HG02938 (cell line): ENCODE results near the gene ANKS1A.

ENCODE experiments used
- ATAC-seq: cut with Tn5 transposase; IDR thresholded peaks from one replicate; pipeline ENCODE4 v1.9.1; 2021; ENCODE audit warnings: mild to moderate bottlenecking, moderate library complexity; ENCODE audit not compliant: unreplicated experiment

ANKS1A gene

DNA sequence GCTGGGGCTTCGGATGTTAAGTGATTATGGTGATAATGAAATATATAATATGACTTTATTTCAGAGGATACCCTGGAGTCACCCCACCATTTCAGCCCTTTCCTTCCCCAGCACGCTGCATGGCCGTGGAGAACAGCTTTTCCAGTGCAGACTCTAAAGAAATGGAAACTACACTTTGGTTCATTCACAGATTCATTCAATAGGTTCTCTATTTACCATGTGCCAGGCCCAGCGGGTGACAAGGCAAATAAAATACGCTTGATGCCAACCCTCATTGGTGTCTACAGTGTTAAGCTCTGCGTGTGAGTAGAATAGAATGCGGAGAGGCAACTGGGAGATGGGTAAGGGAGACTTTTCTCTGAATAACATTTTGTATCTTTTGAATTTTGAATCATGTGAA, 162.3 kb downstream of the ANKS1A start:
- ATAC-seq: no peak

DNA sequence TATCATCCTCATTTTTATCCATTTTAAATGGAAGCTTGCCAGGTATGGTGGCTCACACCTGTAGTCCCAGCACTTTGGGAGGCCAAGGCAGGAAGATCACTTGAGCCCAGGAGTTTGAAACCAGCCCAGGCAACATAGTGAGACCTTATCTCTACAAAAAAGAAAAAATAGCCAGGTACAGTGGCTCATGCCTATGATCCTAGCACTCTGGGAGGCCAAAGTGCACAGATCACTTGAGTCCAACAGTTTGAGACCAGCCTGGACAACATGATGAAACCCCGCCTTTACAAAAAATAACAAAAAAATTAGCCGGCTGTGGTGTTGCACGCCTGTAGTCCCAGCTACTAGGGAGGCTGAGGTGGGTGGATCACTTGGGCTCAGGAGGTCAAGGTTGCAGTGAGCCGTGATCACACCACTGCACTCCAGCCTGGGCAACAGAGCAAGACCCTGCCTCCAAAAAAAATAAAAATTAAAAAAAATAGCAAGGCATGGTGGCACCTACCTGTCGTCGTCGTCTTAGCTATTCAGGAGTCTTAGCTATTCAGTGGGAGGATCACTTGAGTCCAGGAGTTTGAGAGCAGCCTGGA, 163.0 kb downstream of the ANKS1A start:
- ATAC-seq: no peak

DNA sequence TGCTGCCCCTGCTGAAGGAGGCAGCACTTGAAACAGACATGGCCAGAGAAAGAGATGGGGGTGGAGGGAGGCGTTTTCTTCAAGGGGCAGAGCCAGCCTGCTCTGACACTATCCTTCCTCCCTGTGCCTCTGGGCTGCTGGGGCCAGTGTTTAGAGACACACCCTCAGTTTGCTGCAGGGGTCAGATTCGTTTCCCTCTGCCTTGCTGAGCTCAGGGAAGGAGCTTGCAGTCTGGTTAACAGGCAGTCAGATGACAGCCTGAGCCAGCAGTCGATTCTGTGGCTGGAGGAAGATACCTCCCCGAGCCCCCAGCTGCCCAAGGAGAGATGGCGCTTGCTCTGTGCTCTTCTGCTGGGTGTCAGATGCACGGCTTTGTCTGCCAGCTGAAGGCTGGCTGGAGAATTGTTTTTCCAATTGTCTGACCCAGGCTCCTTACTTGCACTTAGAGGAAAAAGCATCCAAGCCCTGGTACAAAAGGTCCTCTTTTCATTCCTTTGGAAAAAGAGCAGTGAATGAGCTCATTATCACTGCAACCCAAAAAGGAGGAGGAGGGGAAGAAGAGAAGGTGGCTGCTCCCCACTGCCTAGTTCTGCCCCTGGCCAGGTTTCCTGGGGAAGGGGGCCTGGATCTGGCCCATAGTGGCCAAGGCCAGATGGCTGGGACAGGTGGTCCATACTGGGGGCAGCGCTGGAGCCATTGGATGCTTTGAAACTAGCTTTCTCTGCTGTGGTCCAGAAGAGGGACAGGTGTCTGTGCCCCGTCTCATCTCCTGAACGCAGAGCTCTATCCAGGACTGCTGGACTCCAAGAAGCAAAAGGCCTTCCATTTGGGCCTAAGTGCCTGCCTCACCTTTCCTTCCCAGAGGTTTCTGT, 163.9 kb downstream of the ANKS1A start:
- no peak for ATAC-seq

DNA sequence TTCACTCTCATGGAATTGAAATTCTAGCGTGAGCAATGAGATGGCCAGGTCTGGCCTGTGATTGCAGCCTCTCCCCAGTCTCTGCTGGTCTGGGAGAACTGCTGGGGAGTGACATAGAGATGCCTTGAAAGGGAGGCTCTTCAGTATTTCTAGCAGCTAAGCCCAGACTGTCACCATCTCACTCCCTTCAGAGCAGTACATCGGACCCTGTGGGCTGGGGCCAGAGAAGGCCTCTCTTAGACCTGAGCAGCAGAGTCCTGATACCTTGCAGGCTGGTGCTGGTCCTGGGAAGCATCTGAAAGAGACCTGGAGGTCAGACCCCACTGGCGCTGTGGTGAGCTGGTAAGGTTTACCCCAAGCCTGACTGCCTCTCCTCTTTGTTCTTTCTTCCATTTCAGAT, 164.6 kb downstream of the ANKS1A start:
- no peak for ATAC-seq

DNA sequence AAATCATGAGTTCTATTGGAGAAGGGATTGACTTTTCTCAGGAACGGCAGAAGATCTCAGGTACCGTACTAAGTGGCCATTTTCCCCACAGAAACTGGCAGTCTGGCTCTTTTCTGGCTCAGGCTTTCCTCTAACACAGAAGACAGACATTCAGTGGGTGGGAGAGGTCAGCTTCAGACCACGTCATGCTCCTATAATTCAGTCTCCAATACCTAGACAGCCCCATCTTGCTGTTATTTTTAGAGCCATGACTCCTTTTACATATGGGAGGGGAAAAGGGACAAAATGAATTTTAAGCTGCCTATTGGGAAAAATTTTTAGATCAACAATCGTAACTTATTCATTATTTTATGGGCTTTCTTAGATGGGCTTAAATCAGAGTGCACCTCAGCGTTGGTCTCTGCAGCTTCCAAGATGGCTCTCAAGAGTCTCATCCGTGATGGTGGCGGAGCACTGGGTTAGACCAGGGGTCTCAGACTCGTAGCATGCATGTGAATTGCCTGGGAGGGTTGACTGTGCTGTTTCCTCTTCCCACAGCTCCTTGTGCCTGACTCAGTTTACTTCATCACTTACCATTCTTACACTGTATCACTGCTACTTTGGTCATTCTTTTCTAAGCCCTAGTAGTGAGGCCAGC, 165.2 kb downstream of the ANKS1A start:
- no peak for ATAC-seq

DNA sequence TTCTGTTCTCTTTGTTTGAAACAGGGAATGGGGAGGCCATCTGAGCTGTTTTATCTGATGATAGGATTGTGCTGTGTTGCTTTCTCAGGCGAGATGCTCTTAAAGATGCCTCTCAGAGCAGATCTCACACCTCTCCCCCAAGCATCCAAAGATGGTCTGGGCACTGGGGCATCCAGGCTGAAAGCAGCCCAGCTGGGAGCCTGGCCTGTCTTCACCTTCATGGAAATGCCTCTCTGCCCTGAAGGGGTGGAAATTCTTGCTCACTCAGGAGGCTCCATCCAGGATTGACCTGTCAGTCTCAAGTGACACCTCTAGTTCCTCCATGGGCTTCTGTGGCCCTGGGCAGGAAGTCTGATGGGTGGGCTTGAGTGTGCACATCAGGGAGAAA, 165.7 kb downstream of the ANKS1A start:
- ATAC-seq: no peak

DNA sequence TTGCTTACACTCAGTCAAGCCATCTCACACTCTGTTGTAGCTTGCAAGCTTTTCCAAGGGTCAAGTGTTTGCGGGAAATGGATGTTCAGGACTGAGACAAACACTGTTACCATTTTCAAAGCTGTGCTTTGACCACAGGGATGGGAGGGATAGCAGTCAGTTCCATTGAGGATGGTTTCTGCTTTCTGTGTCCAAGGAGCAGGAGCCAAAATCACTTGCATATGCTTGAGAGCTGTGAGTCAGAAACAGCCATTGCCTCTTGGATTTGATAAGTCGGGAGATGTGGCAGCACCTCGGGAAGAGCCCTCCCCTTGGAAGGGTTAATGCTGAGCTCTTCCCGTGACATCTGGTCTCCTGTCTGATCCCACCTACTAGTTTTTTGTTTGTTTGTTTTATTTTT, 166.8 kb downstream of the ANKS1A start:
- ATAC-seq: no peak

DNA sequence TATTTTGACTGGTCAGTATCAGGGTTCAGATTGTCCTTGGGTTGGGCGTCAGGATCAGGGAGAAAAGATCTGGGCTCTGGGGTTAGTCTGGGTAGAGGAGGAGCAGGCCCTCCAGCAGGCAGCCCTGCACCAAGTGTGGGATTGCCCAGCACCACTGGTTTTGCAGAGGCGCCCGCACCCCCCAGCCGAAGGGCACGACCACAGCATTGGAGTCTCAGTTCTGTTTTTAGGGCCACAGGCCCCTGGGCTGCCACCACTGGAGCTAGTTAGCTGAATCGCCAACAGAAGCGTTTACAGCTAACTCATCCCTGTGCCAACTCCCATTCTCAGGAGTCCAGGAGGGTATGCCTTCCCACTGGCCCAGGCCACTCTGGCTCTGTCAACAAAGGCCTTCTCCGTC, 167.9 kb downstream of the ANKS1A start:
- no peak for ATAC-seq

DNA sequence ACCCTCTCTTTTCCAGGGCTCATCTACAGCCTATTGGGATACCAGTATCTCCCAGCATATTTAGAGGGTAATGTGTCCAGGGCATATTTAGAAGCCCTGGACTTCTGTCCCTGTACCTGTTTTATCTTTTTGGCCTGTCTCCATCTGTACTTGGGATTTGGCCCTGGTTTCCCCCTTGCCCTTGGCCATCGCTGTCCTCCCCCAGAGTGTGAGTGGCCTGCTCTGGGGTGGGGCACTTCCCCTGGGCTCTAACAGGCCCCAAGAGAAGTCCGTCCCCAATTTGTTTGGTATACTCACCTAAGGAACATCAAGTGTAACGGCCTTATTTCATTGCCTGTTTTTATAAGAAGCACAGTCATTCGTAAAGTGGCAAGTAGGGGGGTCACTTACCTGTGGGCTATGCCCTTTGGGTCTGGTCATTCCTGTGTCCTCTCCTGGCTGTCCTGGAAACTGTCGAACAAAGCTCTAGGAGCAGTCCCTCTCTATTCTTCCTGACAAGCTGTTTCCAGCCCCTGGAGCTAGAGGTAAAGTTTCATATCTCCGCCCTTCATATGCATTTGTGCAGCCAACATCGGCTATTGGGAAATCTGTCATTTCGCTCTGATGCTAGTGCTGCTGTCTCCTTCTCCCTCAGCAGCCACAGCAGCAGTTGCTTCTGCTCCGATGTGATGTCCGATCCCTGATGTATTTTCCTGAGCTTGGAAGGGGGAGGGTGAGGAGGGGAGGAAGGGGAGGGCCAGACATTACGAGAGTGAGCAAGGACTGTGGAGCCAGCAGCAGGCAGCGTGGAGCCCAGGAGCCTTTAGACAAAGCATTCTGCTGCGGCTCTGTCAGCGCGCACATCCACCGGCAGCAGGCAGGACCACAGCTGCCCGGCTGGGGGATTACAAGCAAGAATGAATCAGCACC, 168.6 kb downstream of the ANKS1A start:
- ATAC-seq: no peak

DNA sequence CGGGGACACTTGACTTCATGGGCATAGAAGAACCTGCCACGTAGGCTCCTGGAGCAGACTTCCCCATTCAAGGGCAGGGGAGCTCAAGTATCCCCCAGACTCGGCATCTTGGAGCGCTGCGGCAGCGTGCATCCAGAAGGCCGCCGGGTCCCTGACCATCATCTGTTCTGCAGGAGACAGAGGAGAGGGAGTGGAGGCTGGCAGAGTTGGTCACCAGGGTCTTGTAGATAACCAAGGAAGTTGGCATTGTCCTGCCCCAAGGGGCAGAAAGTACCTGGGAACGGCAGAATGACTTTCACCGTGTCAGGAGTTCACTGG, 169.3 kb downstream of the ANKS1A start:
- ATAC-seq: no peak

DNA sequence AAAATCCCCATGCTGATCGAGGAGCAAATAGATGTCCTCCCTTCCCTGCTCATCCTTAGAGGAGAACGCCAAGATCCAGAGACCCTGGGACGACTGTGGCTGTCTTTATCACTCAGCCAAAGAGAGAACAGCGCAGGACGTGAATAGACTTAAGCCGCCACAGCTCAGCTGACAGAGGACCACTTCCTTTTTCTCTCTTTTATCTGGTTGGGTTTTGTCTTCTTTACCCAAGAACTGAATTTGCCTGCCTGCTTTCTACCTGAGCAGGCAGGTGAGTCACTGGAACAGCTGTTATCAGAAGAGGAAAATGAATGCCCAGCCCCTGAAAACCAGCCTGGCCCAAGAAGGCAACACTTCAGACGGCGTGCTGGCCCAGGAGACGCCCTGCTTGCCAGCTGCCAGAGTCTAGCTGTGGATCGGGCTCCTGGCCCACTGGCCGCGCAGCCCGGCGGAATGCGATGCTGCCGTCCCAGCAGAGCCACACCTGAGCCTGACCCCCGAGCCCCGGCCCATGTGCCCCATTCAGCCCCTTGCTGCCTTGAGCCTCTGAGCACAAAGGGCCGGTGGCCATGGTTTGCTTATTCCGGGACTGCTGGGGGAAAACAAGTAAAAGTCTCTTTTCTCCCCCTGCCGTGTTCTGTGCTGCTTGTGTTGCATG, 169.9 kb downstream of the ANKS1A start:
- ATAC-seq: no peak

DNA sequence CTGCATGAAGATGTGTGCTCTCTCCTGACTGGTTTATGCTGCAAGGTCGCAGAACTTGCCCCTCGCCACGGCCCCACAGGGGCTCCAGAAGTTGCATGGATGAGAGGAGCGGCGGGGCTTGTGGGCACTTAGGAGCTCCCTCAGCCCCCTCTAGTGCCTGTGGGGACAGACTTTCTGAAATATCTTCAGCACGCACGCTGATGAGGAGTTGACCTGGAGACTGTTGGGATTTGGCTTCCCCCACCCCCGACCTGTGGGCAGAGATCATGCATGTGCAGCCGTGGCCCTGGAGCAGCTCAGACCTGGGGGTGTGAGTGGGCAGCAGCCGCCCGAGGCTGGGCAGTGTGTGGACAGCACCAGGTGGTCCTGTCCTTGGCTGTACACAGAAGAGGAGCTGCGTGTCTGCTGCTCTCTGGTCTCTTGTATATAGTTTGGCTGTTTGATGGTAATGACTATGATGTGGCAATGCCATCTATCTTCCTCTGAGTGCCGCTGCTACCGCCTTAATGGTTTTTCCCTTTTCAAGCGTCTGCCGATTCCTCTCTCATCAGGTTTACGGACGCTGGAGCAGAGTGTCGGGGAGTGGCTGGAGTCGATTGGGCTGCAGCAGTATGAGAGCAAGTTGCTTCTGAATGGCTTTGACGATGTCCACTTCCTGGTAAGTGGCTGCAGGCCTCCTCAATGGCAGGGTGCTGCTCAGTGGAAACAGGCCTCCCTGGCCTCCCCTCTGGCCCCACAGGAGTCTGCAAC, 170.7 kb downstream of the ANKS1A start:
- no peak for ATAC-seq

DNA sequence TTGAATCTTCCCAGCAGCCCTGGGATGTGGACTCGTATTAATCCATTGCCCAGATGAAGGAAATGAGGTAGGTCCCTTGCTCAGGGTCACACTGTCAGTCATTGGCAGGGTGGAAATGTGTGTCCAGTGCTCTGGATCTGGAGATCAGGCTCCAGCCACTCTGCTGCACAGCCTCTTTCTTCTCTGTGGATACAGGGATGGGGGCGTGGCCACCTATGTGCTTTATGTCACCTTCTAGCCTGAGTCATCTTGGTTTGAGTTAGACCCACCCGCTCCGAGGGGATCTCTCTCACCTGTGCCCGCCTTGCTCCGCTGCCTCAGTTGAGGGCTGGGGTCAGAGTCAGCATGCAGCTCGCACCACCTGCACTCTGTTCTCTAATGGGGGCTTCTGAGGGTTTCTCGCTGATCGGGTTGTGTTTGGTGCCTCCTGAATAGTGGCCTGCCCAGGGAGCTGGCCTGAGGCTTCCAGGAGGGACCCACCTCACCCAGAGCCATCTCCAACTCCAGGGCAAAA, 172.1 kb downstream of the ANKS1A start:
- no peak for ATAC-seq

DNA sequence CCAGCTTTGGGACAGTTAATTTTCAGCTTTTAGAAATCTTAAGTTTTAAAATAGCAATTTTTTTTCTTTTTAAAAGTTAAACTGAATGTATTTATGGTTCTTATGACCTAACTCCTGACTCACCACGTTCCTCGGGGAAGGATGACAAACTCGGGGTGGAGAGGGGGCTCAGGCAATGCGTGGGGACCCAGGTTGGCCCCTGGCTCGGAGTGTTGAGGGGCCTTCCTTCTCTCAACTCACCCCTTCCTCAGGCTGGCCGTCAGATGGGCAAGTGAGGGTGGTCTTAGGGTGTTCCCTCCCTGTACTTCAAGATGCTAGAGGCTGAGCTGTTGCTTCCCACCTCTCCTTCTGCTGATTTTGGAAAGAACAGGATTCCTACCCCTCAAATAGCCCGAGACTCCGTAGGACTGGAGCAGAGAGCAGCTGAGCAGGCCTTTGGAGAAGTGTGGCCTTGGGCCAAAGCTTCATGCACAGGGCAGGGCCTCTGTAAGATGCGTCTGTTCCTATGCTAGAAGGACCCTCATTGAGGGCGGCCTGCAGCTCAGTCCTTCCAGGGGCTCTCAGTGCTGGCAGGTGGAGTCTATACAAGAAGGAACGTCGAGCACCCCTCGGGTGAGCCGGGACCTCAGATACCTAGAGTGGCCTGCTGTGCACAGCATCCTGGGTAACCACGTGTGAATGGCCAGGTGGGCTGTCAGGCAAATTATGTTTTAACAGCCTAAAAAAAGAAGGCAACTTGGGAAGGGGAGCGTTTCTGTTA, 172.8 kb downstream of the ANKS1A start:
- ATAC-seq: no peak

DNA sequence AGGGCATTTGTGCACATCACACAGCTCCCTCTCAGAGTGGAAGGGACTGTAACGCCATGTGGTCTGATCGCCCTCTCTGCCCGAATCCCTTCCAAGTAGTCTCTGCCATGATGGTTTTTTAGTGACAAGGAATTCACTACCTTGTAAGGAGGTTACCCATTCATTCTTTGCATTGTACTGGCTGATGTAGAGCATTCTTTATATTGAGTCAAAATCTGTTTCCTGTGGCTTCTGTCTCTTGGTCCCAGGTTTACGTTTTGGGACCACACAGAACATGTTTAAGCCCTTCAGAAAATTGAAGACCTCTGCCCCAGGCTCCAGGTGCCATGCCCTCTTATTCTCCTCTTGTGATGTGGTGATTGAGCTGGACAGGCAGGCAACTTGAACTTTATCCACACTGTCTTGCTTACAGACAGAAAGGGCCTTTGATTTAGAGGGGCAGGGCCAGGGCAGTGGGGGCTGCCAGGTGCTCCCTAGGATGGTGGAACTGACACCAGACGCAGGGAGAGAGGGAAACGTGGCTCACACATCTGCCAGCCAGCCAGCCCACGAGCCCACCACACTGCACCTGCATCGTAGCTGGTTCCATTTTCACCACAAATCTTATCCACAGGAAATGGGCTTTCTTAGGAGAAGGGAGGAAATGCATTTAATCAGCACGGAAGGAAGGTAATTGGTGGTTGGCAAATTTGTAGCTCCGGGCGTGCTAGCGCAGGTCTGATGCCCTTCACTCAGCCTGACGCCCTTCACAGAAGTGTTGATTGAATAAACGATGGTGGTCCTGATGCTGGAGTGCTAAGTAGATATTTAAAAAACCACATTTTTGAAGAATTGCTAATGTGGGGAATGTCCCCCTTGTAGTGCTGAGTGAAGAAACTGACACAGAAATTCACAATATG, 173.9 kb downstream of the ANKS1A start:
- no peak for ATAC-seq

DNA sequence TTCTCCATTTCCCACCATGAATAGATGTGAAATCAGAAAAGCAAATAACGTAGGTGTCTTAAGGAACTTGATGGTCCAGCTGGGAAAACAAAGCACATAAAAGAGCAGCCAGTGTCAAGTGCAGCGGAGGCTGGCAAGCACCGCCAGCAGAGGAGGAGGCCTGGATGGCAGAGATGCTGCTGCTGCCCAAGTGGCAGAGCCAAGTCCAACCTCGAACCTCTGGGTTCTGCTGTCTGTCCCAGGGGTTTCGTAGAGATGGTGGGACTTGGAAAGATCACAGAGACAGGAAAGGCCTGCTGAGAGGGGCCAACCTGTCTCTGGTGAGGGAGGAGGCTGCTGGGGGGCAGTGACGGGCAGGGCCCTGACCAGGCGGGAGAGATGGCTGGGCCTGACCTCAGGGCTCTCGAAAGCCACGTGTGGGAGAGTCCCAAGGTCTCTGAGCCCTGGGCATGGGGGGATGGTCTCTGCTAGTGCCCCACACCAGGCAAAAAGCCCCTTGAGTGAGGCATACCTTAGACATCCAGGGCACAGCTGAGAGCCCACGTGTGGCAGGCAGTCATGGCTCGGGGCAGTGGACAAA, 174.7 kb downstream of the ANKS1A start:
- no peak for ATAC-seq

DNA sequence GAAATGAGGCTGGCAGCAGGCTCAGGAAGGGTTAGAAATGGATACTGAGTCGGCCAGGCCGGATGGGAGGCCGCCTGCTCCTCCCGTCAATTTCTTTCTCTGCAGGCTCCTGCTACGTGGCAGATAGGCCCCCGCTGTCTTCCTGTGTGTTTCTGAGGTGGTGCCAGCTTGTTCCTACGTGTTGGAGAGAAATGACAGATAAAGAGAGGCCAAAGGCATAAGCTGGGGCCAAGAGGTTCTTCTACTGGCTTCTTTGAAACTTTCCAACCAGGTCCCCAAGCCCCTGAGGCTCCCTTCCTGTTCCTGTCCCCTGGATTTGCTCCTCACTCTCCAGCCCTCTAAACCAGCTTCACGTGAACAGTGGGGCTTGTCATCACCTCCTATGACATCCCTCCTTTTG, 175.2 kb downstream of the ANKS1A start:
- no peak for ATAC-seq
